Activated CD4-positive, alpha-beta T cell treated with anti-CD3 and anti-CD28 coated beads, Interleukin-2, amount 50 U/mL, for 16 hours (primary cell): ENCODE results near the gene FAM151B.
A peak's percentile ranks its signal among the peaks of the same experiment; 100 is the strongest.
"Not testable (repeated sequence)": the region's sequence is repeated elsewhere in the genome, so short reads cannot be mapped to it uniquely, and the experiment has no call there.

Source experiments
- DNase-seq: peaks from one replicate; pipeline ENCODE4 v3.0.0-alpha.2; 2020

Gene FAM151B, protein sequence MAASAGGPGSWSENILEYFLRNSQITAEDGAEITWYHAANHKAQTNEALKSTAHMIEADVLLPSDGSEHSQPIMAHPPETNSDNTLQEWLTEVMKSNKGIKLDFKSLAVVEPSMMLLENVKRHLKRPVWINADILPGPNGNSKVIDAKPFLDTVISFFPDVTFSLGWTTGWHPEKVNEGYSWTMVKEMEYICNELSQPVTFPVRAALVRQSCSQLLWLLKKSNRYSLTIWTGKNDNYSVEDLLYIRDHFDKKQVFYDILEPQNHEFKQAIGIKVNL

DNA sequence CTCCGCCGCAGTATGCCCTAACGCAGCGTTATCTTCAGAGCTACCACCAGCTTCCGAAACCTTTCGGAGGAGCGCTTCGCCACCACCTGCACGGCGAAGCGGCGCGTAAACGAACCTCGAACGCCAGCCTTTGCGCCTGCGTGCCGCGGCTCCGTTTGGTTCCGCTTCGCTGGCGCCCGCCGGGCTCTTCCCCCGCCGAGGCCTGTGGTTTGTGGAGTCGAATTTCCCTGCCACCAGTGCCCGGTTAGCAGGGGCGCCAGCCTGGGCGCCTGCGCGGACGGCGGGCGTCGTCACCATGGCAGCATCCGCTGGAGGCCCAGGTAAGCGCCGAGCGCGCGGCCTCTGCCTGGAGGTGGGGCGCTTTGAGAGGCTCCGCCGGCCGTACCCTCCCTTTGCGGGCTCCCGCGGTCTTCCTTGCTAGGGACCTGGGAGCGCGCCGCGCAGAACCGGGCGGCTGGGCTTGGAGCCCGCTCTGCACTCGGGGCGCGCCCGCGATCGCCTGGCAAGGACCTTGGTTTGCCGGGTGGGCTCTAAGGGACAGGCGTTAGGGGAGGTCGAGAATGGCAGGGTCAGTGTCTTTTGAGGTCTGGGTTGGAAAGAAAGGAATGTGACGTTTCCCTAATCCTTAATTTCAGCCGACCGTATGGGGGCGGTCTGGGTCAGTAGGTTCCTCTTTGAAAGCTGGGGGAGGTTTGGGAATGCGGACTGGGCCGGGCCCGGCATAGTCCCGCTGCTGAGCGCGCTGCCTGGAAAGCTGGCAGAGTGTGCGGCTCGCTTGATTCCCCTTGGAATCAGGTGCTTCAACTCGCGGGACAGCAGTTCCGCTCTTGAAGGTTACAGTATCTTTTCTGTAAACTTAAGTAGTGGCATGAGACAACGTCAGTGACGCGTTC, at the start of gene FAM151B:
Gene FAM151B, plus strand, starts transcription at position 272 of the 893 bp plus-strand sequence. Its CDS starts 24 bp downstream, at position 296.
- DNase-seq: peak; percentile 84

DNA sequence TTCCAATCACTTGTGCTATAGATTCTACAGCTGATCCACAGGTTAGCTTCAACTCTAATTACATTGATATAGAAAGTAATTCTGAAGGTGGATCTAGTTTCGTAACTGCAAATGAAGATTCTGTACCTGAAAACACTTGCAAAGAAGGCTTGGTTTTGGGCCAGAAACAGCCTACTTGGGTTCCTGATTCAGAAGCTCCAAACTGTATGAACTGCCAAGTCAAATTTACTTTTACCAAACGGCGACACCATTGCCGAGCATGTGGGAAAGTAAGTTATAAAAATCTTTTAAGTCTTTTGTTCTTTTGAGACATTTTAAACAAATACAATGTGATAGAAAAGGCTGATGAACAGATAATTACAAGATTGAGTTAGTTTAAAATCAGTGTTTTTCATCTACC, 49.2 kb upstream of the FAM151B start:
- DNase-seq: no peak

DNA sequence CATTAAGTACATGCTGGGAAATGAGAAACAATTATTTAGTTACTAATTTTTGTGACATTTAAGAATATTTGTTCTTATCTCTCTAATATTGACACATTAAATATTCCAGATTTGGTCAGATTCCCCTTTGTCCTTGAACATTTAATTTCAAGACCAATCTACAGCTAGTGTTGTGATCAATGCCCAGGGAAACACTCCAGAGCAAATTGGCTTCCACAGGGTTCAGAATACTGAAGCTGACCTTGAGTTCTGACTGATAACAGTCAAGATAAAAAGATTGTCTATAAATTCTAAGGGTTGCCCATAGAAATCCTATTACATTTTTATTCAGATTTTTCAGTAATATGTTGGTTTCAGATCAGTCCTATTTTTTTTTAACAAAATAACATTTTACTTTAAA, 48.7 kb upstream of the FAM151B start:
- DNase-seq: no peak

DNA sequence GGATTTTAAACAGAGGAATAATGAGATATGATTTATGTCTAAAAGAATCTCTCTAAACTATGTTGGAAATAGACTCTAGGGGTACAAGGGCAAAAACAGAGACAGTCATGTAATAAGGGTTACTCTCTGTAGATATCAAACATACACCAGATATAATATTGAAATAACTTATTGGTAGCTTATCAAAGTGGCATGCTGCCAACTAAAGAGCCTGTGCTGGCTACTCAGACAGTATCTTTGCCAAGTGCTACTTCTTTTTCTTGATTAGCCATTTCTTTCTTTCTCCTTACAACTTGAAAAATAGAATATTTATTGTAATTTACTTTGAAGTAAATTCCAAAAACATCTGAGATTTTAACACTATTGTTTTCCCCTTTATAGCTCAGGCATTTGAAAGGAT, 45.2 kb upstream of the FAM151B start:
- DNase-seq: no peak

DNA sequence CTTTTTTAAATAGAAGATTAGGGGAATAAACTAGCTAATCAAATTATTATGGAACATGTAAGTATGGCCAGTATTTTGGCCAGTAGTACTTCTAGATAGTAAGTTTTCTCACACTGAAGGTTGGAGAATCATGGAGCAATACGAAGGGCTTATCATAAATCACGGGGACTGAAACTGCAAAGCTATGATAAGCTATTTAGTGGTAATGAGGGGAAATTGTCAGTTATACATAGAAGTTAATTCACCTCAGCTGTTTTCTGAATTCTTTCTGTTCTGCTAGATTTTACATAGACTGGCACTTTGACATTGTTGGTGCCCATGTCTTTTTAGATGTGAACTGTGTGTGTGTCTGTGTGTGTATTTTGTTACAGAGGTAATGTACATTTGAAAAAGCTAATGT, 34.5 kb upstream of the FAM151B start:
- no peak for DNase-seq

DNA sequence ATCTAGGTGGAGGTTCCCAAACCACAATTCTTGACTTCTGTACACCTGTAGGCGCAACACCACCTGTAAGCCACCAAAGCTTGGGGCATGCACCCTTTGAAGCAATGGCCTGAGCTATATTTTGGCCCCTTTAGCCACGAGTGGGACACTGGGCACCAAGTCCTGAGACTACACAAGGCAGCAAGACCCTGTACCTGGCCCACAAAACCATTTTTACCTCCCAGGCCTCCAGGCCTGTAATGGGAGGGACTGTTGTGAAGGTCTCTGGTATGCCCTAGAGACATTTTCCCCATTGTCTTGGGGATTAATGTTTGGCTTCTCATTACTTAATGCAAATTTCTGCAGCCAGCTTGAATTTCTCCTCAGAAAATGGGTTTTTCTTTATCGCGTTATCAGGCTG, 24.6 kb upstream of the FAM151B start:
- no peak for DNase-seq

DNA sequence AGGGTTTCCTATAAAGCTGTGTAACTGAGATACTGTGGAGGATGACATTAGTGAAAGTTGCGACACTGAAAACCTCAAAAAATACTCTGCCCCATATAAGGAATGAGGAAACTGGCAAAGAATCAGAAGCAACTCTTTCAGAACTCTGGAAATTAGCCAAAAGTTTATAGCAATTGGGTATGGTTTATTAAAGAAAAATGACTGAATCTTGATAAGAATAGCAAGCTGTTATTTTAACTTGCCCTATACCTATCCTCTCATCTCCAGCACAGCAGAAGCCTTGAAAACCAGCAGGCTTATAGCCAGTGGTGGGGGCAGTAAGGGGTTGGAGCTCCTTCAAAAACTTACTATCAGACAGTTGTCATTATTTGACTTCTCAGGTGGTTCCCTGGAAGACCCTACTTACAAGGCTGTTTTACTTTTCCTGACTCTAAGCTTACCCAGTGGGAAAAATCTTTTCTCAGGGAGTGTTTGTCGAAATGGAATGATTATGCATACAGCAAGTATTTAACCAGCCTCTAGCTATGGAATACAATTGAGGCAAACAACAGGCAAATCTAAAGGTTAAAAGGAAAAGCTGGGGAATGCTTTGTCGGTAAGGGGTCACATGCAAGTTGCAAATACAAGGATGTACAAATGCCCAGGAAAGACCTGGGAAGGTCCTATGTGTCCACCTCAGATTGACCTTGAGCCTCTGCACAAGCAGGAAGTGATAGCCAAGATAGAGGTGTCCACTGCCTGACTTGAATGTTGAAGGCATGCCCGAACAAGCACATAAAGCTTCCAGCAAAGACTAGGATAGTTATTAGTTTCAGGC, 21.0 kb upstream of the FAM151B start:
- DNase-seq: no peak

DNA sequence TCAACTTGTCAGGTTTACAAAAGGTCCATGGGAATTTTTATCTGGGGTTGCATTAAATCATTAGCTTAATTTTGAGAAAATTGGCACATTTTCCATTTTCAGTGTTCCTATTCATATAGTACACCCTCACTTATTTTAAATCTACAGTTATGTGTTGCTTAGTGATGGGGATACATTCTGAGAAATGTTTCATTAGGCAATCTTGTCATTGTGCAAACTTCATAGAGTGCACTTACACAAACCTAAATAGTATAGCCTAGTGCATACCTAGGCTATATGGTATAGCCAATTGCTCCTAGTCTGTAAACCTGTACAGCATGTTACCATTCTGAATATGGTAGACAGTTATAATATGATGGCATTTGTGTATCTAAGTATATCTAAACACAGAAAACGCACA, 19.8 kb upstream of the FAM151B start:
- DNase-seq: no peak

DNA sequence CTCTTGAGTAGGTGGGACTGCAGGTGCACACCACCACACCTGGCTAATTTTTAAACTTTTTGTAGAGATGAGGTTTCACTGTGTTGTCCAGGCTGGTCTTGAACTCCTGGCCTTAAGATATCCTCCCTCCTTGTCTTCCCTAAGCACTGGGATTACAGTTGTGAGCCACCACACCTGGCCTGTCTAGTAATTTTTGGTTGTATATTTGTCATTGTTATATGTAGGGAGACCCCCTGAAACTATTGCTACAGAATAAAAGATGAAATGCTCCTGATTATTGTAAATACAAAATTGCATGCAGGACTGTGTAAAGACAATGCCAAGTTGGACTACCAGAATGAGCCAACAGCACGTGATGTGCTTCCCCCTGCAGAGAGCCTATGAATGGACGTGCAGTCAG, 17.3 kb upstream of the FAM151B start:
- not testable (repeated sequence) for DNase-seq

DNA sequence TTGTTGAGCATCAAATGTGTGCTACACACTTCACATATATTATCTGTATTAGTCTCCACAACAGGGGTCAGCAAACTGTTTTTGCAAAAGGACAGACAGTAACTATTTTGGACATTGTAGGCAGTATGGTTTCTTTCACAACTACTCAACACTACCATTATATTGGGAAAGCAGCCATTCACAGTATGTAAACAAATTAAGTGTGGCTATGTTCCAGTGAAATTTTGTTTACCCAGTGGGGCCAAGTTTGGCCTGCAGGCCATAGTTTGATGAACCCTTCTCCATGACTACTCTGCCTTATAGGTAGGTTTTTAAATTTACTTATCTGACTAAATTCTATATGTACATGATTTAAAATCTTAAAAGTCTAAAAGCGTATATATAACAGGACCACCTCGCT, 13.0 kb upstream of the FAM151B start:
- no peak for DNase-seq

DNA sequence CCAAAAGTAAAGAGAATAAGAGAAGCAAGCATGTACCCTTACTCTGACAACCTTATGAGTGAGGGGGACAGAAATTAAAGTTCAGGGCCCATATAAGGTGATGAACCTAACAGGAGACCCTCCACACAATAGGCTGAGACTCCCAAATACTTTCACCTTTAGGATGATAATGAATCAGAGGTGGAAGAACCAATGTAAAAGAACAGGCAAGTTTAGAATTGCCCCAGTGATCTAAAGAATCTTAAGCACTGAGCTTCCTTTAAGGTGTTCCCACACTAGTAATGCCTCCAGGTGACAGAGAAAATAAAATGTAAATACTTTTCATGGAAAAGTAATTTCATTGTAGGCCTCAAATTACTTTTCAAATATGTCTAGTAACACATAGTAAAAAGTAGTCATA, 8.2 kb upstream of the FAM151B start:
- DNase-seq: no peak

DNA sequence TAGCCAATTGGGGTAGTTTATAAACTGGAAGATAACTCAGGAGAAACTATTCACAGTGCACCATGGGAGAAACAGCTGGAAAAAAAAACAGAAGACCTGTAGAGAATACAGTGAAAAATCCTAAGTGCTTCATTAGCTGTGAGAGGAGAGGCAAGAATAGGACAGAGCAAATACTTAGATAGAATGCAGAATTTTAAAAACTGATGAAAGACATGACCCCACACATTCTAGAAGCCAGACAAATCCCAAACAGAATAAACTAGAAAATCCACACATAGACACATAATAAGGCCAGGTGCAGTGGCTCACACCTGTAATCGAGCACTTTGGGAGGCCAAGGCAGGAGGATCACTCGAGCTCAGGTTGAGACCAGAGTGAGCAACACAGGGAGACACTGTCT, 7.5 kb upstream of the FAM151B start:
- no peak for DNase-seq

DNA sequence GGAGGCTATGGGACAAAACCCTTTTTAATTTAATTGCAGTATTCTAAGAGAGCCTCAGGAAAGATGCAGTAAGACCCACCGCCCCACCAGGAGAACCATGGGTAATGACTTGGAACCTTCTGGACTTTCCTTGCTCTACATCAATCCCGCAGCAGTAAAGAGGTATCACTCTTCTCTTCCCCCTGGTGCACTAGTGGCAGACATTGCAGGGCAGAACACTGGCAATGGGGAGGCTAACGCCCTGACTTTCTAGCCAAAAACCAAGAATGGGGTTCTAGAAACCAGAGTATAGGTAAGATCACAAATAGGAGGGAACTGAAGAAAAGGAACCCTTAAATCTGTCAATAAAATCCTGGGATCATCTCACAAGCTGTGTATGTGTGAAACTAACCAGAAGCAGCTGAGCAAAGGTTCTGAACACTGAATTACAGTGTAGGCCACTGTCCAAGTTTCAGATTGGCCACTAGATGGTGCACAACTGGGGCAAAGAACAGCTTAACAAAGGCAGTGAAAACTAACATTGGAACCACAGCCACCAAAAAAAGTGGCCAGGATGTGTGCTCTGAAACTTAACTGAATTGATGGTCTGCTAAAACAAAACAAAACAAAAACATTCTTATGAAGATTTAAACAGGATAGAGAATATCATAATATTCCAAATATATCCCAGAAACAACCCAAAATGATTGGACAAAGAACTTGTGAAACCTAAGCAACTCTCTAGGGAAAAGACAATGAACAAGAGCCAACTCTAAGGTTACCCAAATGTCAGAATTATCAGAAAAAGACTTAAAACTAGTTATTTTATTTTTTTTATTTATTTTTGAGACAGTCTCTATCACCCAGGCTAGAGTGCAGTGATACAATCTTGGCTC, 6.6 kb upstream of the FAM151B start:
- DNase-seq: peak; percentile 56

DNA sequence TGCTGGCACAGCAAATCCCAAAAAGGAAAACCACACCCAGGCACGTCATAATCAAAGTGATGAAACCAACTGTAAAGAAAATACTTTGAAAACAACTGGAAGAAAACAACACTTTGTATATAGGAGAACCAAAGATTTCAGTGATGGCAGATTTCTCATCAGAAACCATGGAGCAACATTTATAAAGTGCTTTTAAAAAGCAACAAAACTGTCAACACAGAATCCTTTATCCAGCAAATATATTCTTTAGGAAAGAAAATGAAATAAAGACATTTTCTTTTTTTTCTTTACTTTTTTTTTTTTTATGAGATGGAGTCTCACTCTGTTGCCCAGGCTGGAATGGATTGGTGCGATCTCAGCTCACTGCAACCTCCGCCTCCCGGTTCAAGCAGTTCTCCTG, 5.3 kb upstream of the FAM151B start:
- no peak for DNase-seq

DNA sequence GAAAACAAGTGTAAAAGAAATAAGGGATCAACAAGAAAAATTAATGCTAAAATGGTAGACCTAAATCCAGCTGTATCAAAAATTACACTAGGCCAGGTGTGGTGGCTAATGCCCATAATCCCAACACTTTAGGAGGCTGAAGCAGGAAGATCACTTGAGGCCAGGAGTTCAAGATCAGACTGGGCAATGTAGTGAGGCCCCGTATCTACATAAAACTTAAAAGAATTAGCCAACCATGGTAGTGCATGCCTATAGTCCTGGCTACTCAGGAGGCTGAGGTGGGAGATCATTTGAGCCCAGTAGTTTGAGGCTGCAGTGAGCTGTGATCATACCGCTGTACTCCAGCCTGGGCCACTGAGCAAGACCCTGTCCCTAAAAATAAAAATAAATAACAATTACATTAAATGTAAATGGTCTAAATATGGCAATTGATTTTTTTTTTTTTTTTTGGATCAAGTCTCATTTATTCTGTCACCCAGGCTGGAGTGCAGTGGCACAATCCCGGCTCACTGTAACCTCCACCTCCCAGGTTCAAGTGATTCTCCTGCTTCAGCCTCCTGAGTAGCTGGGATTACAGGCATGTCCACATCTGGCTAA, 4.2 kb upstream of the FAM151B start:
- DNase-seq: no peak

DNA sequence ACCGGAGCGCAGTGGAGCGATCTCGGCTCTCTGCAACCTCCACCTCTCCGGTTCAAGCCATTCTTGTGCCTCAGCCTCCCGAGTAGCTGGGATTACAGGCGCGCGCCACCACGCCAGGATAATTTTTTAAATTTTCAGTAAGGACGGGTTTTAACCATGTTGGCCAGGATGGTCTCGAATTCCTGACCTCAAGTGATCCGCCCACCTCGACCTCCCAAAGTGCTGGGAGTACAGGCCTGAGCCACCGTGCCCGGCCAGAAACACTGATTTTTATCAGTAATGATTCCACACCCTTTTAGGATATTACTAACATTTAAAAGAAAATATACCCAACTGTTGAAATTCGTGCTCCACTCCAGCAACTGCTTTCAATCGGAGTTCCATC, 464 bp upstream of the FAM151B start:
- DNase-seq: no peak

DNA sequence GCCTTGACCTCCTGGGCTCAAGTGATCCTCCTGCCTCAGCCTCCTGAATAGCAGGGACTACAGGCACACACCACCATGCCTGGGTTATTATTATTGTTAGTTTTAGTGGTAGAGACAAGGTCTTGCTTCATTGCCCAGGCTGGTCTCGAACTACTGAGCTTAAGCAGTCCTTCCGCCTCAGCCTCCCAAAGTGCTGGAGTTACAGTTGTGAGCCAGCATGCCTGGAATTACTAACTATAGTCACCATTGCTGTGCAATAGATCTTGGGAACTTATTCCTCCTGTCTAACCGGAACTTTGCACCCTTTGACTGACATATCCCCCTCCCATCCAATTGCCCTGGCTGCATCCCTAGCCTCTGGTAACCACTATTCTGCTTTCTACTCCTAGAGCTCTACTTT, 3.4 kb downstream of the FAM151B start:
- no peak for DNase-seq

DNA sequence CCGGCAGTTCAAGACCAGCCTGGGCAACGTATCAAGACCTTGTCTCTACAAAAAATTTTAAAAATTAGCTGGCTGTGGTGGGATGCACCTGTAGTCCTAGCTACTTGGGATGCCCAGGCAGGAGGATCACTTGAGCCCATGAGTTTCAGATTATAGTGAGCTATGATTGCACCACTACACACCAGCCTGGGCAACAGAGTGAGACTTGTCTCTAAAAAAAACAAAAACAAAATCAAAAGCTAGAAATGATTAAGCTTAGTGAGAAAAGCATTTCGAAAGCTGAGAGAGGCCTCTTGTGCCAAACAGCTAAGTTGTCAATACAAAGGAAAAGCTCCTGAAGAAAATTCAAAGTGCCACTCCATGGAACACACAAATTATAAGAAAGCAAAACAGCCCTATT, 4.8 kb downstream of the FAM151B start:
- DNase-seq: no peak

DNA sequence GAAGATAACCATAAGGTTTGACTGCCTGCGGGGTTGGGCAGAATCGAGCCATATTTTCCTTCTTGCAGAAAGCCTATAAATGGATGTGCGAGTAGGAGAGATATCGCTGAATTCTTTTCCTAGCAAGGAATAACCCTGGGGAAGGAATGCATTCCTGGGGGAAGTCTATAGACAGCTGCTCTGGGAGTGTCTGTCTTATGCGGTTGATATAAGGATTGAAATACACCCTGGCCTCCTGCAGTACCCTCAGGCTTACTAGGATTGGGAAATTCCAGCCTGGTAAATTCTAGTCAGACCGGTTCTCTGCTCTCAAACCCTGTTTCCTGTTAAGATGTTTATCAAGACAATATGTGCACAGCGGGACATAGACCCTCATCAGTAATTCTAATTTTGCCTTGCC, 5.5 kb downstream of the FAM151B start:
- DNase-seq: not testable (repeated sequence)

DNA sequence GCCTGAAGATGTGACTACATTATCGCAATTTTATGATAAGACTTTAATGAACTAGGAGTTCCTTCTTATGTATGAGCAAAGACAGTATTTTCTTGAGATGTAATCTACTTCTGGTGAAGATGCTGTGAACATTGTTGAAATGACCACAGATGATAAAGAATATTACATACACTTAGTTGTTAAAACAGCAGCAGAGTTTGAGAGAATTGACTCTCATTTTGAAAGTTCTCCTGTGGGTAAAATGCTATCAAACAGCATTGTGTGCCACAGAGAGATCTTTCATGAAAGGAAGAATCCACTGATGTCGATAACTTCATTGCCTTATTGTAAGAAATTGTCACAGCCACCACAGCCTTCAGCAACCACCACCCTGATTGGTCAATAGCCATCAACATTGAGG, 8.0 kb downstream of the FAM151B start:
- DNase-seq: no peak

DNA sequence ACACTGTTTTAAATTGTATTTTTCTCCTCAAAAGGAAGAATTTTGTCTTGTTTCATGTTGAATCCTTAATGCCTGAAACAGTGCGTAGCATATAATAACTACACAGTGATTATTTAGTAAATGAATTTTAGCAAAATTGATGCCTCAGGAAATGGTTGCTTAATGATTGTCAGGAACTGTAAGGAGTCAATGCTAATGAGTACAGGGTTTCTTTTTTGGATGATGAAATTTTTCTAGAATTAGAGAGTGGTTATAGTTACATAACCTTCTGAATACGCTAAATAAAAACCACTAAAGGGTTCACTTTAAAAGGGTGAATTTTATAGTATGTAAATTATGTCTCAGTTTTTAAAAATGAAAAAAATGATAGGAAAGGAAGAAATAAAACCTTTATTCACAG, 14.9 kb downstream of the FAM151B start:
- no peak for DNase-seq

DNA sequence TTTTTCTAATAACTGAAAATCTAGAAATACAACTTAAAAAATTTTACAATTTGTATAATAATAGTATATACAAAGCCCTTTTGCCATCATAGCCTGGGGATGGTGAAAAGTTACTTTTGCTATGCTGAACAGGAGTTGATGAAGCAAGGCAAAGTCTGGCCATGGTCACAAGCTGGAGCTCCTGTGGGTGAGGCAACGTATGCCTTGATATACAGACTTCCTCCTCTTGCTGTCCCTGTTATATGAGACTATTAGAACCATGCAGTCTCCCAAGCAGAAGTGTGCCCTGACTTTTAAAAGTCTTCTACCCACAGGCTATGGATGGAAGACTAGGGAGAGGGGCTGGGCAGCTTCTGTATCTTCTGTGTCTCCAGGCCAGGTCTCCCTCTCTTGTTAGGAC, 15.7 kb downstream of the FAM151B start:
- DNase-seq: no peak
